GM12872 (cell line): ENCODE measurements around the gene ACTBL2.

Source experiments
- CTCF ChIP-seq: IDR thresholded peaks from 3 replicates; pipeline ENCODE4 v1.5.1; 2011; ENCODE audit warnings: low read depth, mild to moderate bottlenecking, low read length, moderate library complexity; ENCODE audit not compliant: insufficient read depth

Gene ACTBL2

GRCh38 chr5:57491369-57491965 is 8.9 kb upstream of the ACTBL2 start:
- TF ChIP-seq CTCF: no peak

DNA sequence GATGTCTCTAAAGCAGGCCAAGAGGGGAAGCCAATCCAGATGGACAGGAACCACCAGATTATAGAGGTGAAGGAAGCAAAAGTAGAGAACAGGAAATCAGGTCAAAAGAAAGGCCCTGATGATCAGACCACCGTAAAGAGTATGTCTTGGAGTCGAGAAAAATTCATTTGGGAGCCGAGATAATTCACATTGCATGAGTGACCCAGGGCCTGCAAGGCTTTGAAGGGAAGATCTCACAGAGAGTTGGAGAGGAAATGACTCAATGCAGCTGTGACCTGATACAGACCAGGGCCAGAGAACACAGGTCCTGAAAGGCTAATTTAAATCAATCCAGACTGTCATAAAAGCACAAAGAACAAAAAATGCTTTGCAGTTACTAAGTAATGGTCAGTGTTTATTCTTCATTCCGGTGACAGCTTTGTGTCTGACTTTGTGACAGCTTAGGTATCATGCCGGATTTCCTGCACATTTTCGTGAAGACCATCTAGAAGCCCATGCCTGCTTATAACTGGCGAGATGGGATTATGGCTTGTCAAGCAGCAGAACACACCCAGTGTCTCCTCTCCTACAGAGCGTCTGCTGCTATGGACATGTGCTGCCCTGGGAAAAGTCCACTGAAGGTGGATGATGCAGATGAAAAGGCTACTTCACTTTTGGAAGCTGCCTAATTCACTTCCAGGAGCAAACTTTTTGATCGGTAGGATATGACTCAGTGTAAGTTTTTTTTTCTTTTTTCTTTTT is 5.8 kb upstream of the ACTBL2 start:
- TF ChIP-seq CTCF: no peak

DNA sequence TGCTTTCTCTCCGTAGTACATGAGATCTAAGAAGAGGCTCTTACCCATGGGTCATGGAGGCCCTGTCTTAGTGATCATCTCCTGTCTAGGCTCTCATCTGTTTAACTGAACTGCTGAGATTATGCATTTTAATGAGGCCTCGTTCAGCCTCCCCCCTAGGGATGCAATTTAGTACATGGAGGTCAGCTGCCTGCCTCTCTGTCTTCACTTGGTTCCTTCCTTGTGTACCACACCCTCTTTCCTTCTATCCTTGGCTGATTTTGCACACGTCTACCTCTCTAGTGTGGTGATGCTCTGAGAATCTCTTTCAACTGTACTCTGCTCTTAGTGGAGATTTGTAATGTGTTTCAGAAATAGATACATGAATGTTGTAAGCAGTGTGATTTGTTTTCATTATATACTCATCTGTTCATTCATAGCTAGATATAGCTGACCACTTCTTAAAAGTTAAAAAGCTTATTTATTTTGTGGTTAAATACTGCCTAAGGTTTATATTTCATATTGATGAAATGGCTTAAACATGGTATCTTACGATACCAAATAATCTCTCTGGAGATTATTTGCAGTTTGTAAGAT is 3.5 kb upstream of the ACTBL2 start:
- no peak for TF ChIP-seq CTCF

GRCh38 chr5:57478826-57479225 is 3.8 kb downstream of the ACTBL2 start:
- no peak for TF ChIP-seq CTCF

- TF ChIP-seq CTCF: no peak
Measured at GRCh38 chr5:57476601-57477056, 6.0 kb downstream of the ACTBL2 start.

DNA sequence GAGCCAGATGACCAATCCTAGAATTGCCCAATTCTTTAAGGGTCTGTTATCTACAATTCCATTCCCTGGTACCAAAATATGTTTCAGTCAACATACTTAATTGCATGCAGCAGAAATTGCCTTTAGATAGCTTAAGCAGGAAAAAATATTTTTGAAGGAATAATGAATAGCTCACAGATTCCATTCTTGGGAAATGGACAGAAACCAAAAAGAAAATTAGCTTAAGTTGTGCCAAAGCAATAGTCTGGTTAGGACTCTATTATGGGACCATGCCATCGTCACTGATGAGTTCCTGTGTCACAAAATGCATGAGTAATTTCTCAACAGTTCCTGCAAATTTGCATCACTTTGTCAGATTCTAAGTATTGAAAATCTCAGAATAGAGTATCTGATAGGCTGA is 12.3 kb downstream of the ACTBL2 start:
- TF ChIP-seq CTCF: no peak

DNA sequence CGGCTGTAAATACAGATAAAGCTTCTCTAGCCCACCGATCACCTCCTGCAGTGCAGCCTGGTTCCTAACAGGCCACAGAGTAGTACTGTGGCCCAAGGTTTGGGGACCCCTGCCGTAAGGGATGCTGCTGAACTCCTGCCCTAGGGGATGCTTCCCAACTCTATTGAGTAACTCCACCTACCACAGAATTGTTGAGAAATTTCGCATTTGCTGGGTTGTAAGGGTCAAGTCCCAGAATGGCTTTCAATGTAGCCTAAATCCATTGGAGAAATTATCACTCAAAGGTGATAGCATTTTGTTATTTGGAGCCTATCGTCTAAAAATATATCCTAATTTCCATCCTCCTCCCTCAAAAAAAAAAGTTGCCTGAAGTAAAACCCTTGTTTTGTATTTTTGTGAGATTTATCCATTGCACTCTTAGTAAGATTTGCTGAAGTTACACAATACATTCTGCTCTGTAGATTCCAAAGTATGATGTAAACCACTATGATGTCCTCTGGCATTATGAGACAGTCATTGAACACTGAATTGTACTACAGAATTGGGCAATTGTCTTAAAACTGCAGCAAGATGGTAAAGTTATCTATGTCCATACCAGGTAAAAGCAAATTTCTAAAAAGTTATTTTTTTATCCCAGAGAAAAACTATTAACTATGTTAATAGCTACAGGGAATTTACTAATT is 14.0 kb downstream of the ACTBL2 start:
- no peak for TF ChIP-seq CTCF
